Measurements from ENCODE around the gene INTS1.

GRCh38 chr7:1508277-1508758, 4.1 kb upstream of the INTS1 start:
- no peak for TF ChIP-seq POLR2A (IDR thresholded peaks at IDR 0.05)
- no peak for TF ChIP-seq CTCF (IDR thresholded peaks at IDR 0.05 in 4 of 5, conservative IDR thresholded peaks at IDR 0.05 in 1 of 5)

All from gastrocnemius medialis (tissue), 4 donors.